B cell (primary cell): ENCODE data around the gene CDX1. TPM values are rescaled to one million over a fixed set of nuclear protein-coding genes. Genes with fewer than 3 reads are reported as not detected.
"Not testable (repeated sequence)": the region's sequence is repeated elsewhere in the genome, so short reads cannot be mapped to it uniquely, and the experiment has no call there.

Experiments used
- ATAC-seq: fragments of 200-7000 bp; cut with Tn5 transposase; one replicate; pipeline ENCODE4 v1.10.0; 2021; ENCODE audit warnings: low read depth, mild to moderate bottlenecking, moderate number of reproducible peaks, moderate library complexity
- CTCF ChIA-PET: fragments of 350-600 bp; sonication (Branson Sonifier 250); formaldehyde crosslinking; loops from one replicate; lab custom pipeline; 2021; ENCODE audit warnings: antibody characterized with exemption, inconsistent platforms; lab: Charles Lee
- POLR2A ChIA-PET: fragments of 350-600 bp; sonication (Branson Sonifier 250); formaldehyde crosslinking; loops from one replicate; lab custom pipeline; 2021; ENCODE audit warnings: antibody characterized with exemption; lab: Charles Lee
- DNase-seq: peaks from one replicate; pipeline ENCODE4 v3.0.0; 2013
- H2AFZ ChIP-seq: 2 replicates; pipeline ENCODE4 v1.6.1; 2012; ENCODE audit warnings: mild to moderate bottlenecking, low read depth, low read length; ENCODE audit not compliant: insufficient read depth, poor library complexity, severe bottlenecking
- H3K27ac ChIP-seq, 2 donors: 1 replicate in 1 of 2; 2 replicates in 1 of 2; pipeline ENCODE4 v1.5.1; 2012 to 2013; ENCODE audit warnings: low read length in 2 of 2, mild to moderate bottlenecking in 2 of 2, moderate library complexity in 1 of 2
- H3K27me3 ChIP-seq, 4 experiments: fragments of 200-600 bp in 1 of 4; sonication (generic) in 1 of 4; replicated peaks in 1 of 4; 1 replicate in 2 of 4; 2 replicates in 2 of 4; pipeline versions ENCODE4 v1.6.1 to v1.7.0; 2013 to 2016; ENCODE audit warnings: low read length in 3 of 4, mild to moderate bottlenecking in 2 of 4, mixed read lengths in 1 of 4, moderate library complexity in 1 of 4; ENCODE audit not compliant: insufficient read depth in 4 of 4, control insufficient read depth in 3 of 4; ENCODE audit errors: control extremely low read depth in 1 of 4
- H3K36me3 ChIP-seq, 2 experiments: replicated peaks in 1 of 2; 1 replicate in 1 of 2; 2 replicates in 1 of 2; pipeline versions ENCODE4 v1.6.1 to v1.7.1; 2013; ENCODE audit warnings: low read length in 1 of 2; ENCODE audit not compliant: insufficient read depth in 2 of 2, control insufficient read depth in 1 of 2; ENCODE audit errors: control extremely low read depth in 1 of 2, extremely low read depth in 1 of 2
- H3K4me1 ChIP-seq, 2 donors: fragments of 200-600 bp in 1 of 2; sonication (generic) in 1 of 2; 1 replicate in 1 of 2; 2 replicates in 1 of 2; pipeline versions ENCODE4 v1.5.1 to v1.6.1; 2013 to 2017; ENCODE audit warnings: low read length in 2 of 2; ENCODE audit not compliant: control insufficient read depth in 2 of 2, insufficient read depth in 2 of 2
- H3K4me2 ChIP-seq: replicated peaks from 2 replicates; pipeline ENCODE3; 2012; ENCODE audit warnings: mild to moderate bottlenecking, low read depth, low read length; ENCODE audit not compliant: poor library complexity, severe bottlenecking
- H3K4me3 ChIP-seq, 5 experiments: fragments of 200-600 bp in 1 of 5; sonication (generic) in 1 of 5; 1 replicate in 3 of 5; 2 replicates in 2 of 5; pipeline versions ENCODE4 v1.5.1 to v1.7.0; 2011 to 2016; ENCODE audit warnings: low read length in 4 of 5, mild to moderate bottlenecking in 4 of 5, low read depth in 2 of 5, control low read depth in 1 of 5, moderate library complexity in 1 of 5; ENCODE audit not compliant: insufficient read depth in 1 of 5; ENCODE audit errors: control extremely low read depth in 1 of 5, extremely low read depth in 1 of 5
- H3K79me2 ChIP-seq: fragments of 200-600 bp; sonication (generic); one replicate; pipeline ENCODE4 v1.6.0; 2016; ENCODE audit warnings: low read length; ENCODE audit not compliant: control insufficient read depth, insufficient read depth
- H3K9ac ChIP-seq: fragments of 200-600 bp; sonication (generic); 2 replicates; pipeline ENCODE4 v1.6.1; 2017; ENCODE audit warnings: mild to moderate bottlenecking, low read length, moderate library complexity
- H3K9me3 ChIP-seq, 3 donors: one replicate each; pipeline versions ENCODE4 v1.6.1 to v1.7.1; 2013; ENCODE audit warnings: low read length in 2 of 3; ENCODE audit not compliant: control insufficient read depth in 2 of 3, insufficient read depth in 1 of 3; ENCODE audit errors: control extremely low read depth in 1 of 3
- H4K20me1 ChIP-seq: 2 replicates; pipeline ENCODE4 v1.6.0; 2012; ENCODE audit warnings: mild to moderate bottlenecking, low read length; ENCODE audit not compliant: insufficient read depth, control insufficient read depth, poor library complexity, severe bottlenecking
- H3K27ac Mint-ChIP-seq: one replicate; pipeline ENCODE4 v1.8.0; 2021; ENCODE audit warnings: mixed read lengths
- H3K27me3 Mint-ChIP-seq: one replicate; pipeline ENCODE4 v1.8.0; 2021; ENCODE audit warnings: mixed read lengths
- H3K4me1 Mint-ChIP-seq: one replicate; pipeline ENCODE4 v1.8.0; 2021; ENCODE audit warnings: mixed read lengths
- H3K4me3 Mint-ChIP-seq: one replicate; pipeline ENCODE4 v1.8.0; 2021; ENCODE audit warnings: mixed read lengths
- H3K9me3 Mint-ChIP-seq: one replicate; pipeline ENCODE4 v1.8.0; 2022; ENCODE audit warnings: mixed read lengths; ENCODE audit not compliant: insufficient read depth
- EZH2 ChIP-seq: IDR thresholded peaks from 2 replicates; pipeline ENCODE4 v1.6.1; 2012; ENCODE audit warnings: borderline replicate concordance, low read depth, mild to moderate bottlenecking, moderate library complexity, low read length; ENCODE audit not compliant: insufficient read depth, poor library complexity, severe bottlenecking
- WGBS: methylation state at CpG from one replicate; pipeline ENCODE4 v1.1.5; 2013; ENCODE audit warnings: missing lambda C conversion rate; ENCODE audit not compliant: insufficient coverage; 5-methylcytosine and 5-hydroxymethylcytosine counted together
- intact Hi-C: fragments of 100-400 bp; cut with micrococcal nuclease; formaldehyde crosslinking; loops from one replicate; pipeline ENCODE4 v1.10.0; 2022
- polyA plus RNA-seq: library from polyadenylated mRNA; depleted of rRNA; stranded (reverse); fragments of >200 nt; gene quantifications from 2 replicates; pipeline ENCODE4 v1.2.3, GENCODE V29; 2012
- total RNA-seq, 2 donors: library from RNA; stranded (reverse); fragments of 120-200 nt in 1 of 2; gene quantifications; 1 replicate in 1 of 2; 2 replicates in 1 of 2; pipeline versions ENCODE4 v1.2.3 to v1.2.4, GENCODE V29; 2013 to 2022
- TF ChIP-seq, protein P1 (sequence below): fragments of 200-600 bp; IDR thresholded peaks from one replicate; pipeline ENCODE4 v1.8.0; 2022; ENCODE audit warnings: antibody characterized with exemption, mild to moderate bottlenecking

Gene CDX1
- total and polyA plus RNA-seq, 2 donors (not counting 1 experiment from before 2014, with no cell fraction given) = not detected

- Histone ChIP-seq H3K79me2 (no peaks in the 10 kb centered on the region), H3K4me2 (no peak overlapping the region), H3K9ac (no peak overlapping the region), H3K27ac (no peak overlapping the region), H3K27me3 (no peaks in the 10 kb centered on the region), H3K36me3 (no peaks in the 10 kb centered on the region), H3K4me3 (no peak overlapping the region), H3K4me1 (no peaks in the 10 kb centered on the region), H3K9me3 (no peaks in the 10 kb centered on the region), H4K20me1 (no peaks in the 10 kb centered on the region), H2AFZ (no peak overlapping the region)
- DNase-seq (no peak), ATAC-seq (no peak)
- CTCF ChIA-PET = no interaction called here
- Mint-ChIP-seq H3K9me3 (no peaks in the 10 kb centered on the region), H3K27me3 (no peaks in the 10 kb centered on the region), H3K4me3 (no peak overlapping the region), H3K27ac (no peak overlapping the region), H3K4me1 (peaks cover under 1% of the 10 kb centered on the region)
- intact Hi-C loops = no loop called here
- no peak for TF ChIP-seq EZH2
- WGBS = 90% methylated on average over 3 of the region's 3 CpGs
- POLR2A ChIA-PET = no interaction called here
Measured at GRCh38 chr5:150229571-150229970, 63.0 kb downstream of the CDX1 start.

DNA sequence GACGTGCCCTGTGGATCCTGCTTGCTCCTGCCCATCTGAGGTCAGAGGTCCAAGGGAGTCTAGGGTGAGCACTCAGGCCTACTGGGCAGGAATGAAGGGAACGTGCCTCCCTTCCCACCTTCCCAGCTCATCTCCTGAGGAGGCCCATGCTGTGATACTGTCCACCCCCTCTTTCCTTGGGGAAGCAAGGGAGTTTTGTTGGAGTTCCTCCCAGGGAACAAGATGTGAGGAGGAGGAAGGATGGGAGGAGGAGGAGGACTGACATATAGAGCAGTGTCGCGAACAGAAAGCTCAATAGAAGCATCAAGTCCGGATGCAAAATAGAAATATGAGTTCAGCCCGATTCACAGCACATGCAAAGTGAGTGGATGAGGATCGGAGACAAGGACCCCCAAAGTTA is 64.3 kb downstream of the CDX1 start:
- no peaks in the 10 kb centered on the region for H3K9me3 ChIP-seq
- no peak overlapping the region for H3K9ac ChIP-seq
- H3K4me2 ChIP-seq = no peak overlapping the region
- no peak overlapping the region for H3K4me3 Mint-ChIP-seq
- TF ChIP-seq EZH2 = no peak
- TF ChIP-seq, protein P1, sequence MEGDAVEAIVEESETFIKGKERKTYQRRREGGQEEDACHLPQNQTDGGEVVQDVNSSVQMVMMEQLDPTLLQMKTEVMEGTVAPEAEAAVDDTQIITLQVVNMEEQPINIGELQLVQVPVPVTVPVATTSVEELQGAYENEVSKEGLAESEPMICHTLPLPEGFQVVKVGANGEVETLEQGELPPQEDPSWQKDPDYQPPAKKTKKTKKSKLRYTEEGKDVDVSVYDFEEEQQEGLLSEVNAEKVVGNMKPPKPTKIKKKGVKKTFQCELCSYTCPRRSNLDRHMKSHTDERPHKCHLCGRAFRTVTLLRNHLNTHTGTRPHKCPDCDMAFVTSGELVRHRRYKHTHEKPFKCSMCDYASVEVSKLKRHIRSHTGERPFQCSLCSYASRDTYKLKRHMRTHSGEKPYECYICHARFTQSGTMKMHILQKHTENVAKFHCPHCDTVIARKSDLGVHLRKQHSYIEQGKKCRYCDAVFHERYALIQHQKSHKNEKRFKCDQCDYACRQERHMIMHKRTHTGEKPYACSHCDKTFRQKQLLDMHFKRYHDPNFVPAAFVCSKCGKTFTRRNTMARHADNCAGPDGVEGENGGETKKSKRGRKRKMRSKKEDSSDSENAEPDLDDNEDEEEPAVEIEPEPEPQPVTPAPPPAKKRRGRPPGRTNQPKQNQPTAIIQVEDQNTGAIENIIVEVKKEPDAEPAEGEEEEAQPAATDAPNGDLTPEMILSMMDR = no peak
- ATAC-seq (no peak), DNase-seq (no peak)
- POLR2A ChIA-PET = no interaction called here
- no peaks in the 10 kb centered on the region for H3K27me3 Mint-ChIP-seq
- H3K9me3 Mint-ChIP-seq = no peaks in the 10 kb centered on the region
- no peak overlapping the region for H2AFZ ChIP-seq
- H3K27ac ChIP-seq = no peak overlapping the region
- H4K20me1 ChIP-seq = no peaks in the 10 kb centered on the region
- H3K4me1 ChIP-seq = no peaks in the 10 kb centered on the region
- intact Hi-C loops = no loop called here
- CTCF ChIA-PET = no interaction called here
- 92% methylated on average over 6 of the region's 7 CpGs for whole genome bisulfite sequencing
- H3K36me3 ChIP-seq = no peaks in the 10 kb centered on the region
- no peaks in the 10 kb centered on the region for H3K79me2 ChIP-seq
- no peak overlapping the region for H3K4me3 ChIP-seq
- no peaks in the 10 kb centered on the region for H3K27me3 ChIP-seq
- H3K4me1 Mint-ChIP-seq = peaks cover 2% of the 10 kb centered on the region
- no peak overlapping the region for H3K27ac Mint-ChIP-seq

- H3K4me1 ChIP-seq, H3K9me3 Mint-ChIP-seq, H3K9me3 ChIP-seq, H3K9ac ChIP-seq, H3K36me3 ChIP-seq, H3K4me2 ChIP-seq, H3K79me2 ChIP-seq, H3K27ac Mint-ChIP-seq, H2AFZ ChIP-seq, ATAC-seq, H4K20me1 ChIP-seq, DNase-seq, POLR2A ChIA-PET, H3K27ac ChIP-seq, H3K4me3 ChIP-seq, H3K27me3 ChIP-seq, H3K4me3 Mint-ChIP-seq, H3K27me3 Mint-ChIP-seq, H3K4me1 Mint-ChIP-seq, intact Hi-C loops: not testable (repeated sequence)
- WGBS = 76% methylated on average over 5 of the region's 5 CpGs
- CTCF ChIA-PET = interaction anchor here (2.2 kb wide), 1 partner anchor 19 kb away, joined by 7 read pairs; no protein-coding TSS in a partner anchor
Measured at GRCh38 chr5:150233706-150234105, 67.1 kb downstream of the CDX1 start.
